HL-60 (cell line): ENCODE results near the gene KLHL20.
"Not testable (repeated sequence)": the region's sequence is repeated elsewhere in the genome, so short reads cannot be mapped to it uniquely, and the experiment has no call there.

ENCODE experiments used
- CTCF ChIP-seq: IDR thresholded peaks from one replicate; pipeline ENCODE4 v1.5.1; 2011; ENCODE audit warnings: low read length, control low read depth, inconsistent platforms; ENCODE audit not compliant: insufficient read depth
- GABPA ChIP-seq: IDR thresholded peaks from 2 replicates; pipeline ENCODE4 v1.6.1; 2012; ENCODE audit warnings: low read depth
- POLR2AphosphoS5 ChIP-seq: IDR thresholded peaks from 2 replicates; pipeline ENCODE4 v1.6.1; 2012; ENCODE audit warnings: low read depth
- REST ChIP-seq: IDR thresholded peaks from 2 replicates; pipeline ENCODE4 v1.6.1; 2012; ENCODE audit warnings: low read depth; ENCODE audit not compliant: insufficient replicate concordance
- SPI1 ChIP-seq: IDR thresholded peaks from 2 replicates; pipeline ENCODE4 v1.6.1; 2012; ENCODE audit warnings: low read depth, mild to moderate bottlenecking, borderline replicate concordance

- not testable (repeated sequence) for TF ChIP-seq CTCF, POLR2AphosphoS5, GABPA, REST, SPI1
Measured at GRCh38 chr1:173764331-173764730, 49.5 kb downstream of the KLHL20 start.
